B cell (primary cell): ENCODE results near the gene MFSD2A. TPM values are rescaled to one million over a fixed set of nuclear protein-coding genes. Genes with fewer than 3 reads are reported as not detected.

Experiments used
- ATAC-seq: fragments of 200-7000 bp; cut with Tn5 transposase; one replicate; pipeline ENCODE4 v1.10.0; 2021; ENCODE audit warnings: low read depth, mild to moderate bottlenecking, moderate number of reproducible peaks, moderate library complexity
- CTCF ChIA-PET: fragments of 350-600 bp; sonication (Branson Sonifier 250); formaldehyde crosslinking; loops from one replicate; lab custom pipeline; 2021; ENCODE audit warnings: antibody characterized with exemption, inconsistent platforms; lab: Charles Lee
- POLR2A ChIA-PET: fragments of 350-600 bp; sonication (Branson Sonifier 250); formaldehyde crosslinking; loops from one replicate; lab custom pipeline; 2021; ENCODE audit warnings: antibody characterized with exemption; lab: Charles Lee
- DNase-seq: peaks from one replicate; pipeline ENCODE4 v3.0.0; 2013
- H2AFZ ChIP-seq: 2 replicates; pipeline ENCODE4 v1.6.1; 2012; ENCODE audit warnings: mild to moderate bottlenecking, low read depth, low read length; ENCODE audit not compliant: insufficient read depth, poor library complexity, severe bottlenecking
- H3K27ac ChIP-seq, 2 donors: 1 replicate in 1 of 2; 2 replicates in 1 of 2; pipeline ENCODE4 v1.5.1; 2012 to 2013; ENCODE audit warnings: low read length in 2 of 2, mild to moderate bottlenecking in 2 of 2, moderate library complexity in 1 of 2
- H3K27me3 ChIP-seq, 4 experiments: fragments of 200-600 bp in 1 of 4; sonication (generic) in 1 of 4; replicated peaks in 1 of 4; 1 replicate in 2 of 4; 2 replicates in 2 of 4; pipeline versions ENCODE4 v1.6.1 to v1.7.0; 2013 to 2016; ENCODE audit warnings: low read length in 3 of 4, mild to moderate bottlenecking in 2 of 4, mixed read lengths in 1 of 4, moderate library complexity in 1 of 4; ENCODE audit not compliant: insufficient read depth in 4 of 4, control insufficient read depth in 3 of 4; ENCODE audit errors: control extremely low read depth in 1 of 4
- H3K36me3 ChIP-seq, 2 experiments: replicated peaks in 1 of 2; 1 replicate in 1 of 2; 2 replicates in 1 of 2; pipeline versions ENCODE4 v1.6.1 to v1.7.1; 2013; ENCODE audit warnings: low read length in 1 of 2; ENCODE audit not compliant: insufficient read depth in 2 of 2, control insufficient read depth in 1 of 2; ENCODE audit errors: control extremely low read depth in 1 of 2, extremely low read depth in 1 of 2
- H3K4me1 ChIP-seq, 2 donors: fragments of 200-600 bp in 1 of 2; sonication (generic) in 1 of 2; 1 replicate in 1 of 2; 2 replicates in 1 of 2; pipeline versions ENCODE4 v1.5.1 to v1.6.1; 2013 to 2017; ENCODE audit warnings: low read length in 2 of 2; ENCODE audit not compliant: control insufficient read depth in 2 of 2, insufficient read depth in 2 of 2
- H3K4me2 ChIP-seq: replicated peaks from 2 replicates; pipeline ENCODE3; 2012; ENCODE audit warnings: mild to moderate bottlenecking, low read depth, low read length; ENCODE audit not compliant: poor library complexity, severe bottlenecking
- H3K4me3 ChIP-seq, 5 experiments: fragments of 200-600 bp in 1 of 5; sonication (generic) in 1 of 5; 1 replicate in 3 of 5; 2 replicates in 2 of 5; pipeline versions ENCODE4 v1.5.1 to v1.7.0; 2011 to 2016; ENCODE audit warnings: low read length in 4 of 5, mild to moderate bottlenecking in 4 of 5, low read depth in 2 of 5, control low read depth in 1 of 5, moderate library complexity in 1 of 5; ENCODE audit not compliant: insufficient read depth in 1 of 5; ENCODE audit errors: control extremely low read depth in 1 of 5, extremely low read depth in 1 of 5
- H3K79me2 ChIP-seq: fragments of 200-600 bp; sonication (generic); one replicate; pipeline ENCODE4 v1.6.0; 2016; ENCODE audit warnings: low read length; ENCODE audit not compliant: control insufficient read depth, insufficient read depth
- H3K9ac ChIP-seq: fragments of 200-600 bp; sonication (generic); 2 replicates; pipeline ENCODE4 v1.6.1; 2017; ENCODE audit warnings: mild to moderate bottlenecking, low read length, moderate library complexity
- H3K9me3 ChIP-seq, 3 donors: one replicate each; pipeline versions ENCODE4 v1.6.1 to v1.7.1; 2013; ENCODE audit warnings: low read length in 2 of 3; ENCODE audit not compliant: control insufficient read depth in 2 of 3, insufficient read depth in 1 of 3; ENCODE audit errors: control extremely low read depth in 1 of 3
- H4K20me1 ChIP-seq: 2 replicates; pipeline ENCODE4 v1.6.0; 2012; ENCODE audit warnings: mild to moderate bottlenecking, low read length; ENCODE audit not compliant: insufficient read depth, control insufficient read depth, poor library complexity, severe bottlenecking
- H3K27ac Mint-ChIP-seq: one replicate; pipeline ENCODE4 v1.8.0; 2021; ENCODE audit warnings: mixed read lengths
- H3K27me3 Mint-ChIP-seq: one replicate; pipeline ENCODE4 v1.8.0; 2021; ENCODE audit warnings: mixed read lengths
- H3K4me1 Mint-ChIP-seq: one replicate; pipeline ENCODE4 v1.8.0; 2021; ENCODE audit warnings: mixed read lengths
- H3K4me3 Mint-ChIP-seq: one replicate; pipeline ENCODE4 v1.8.0; 2021; ENCODE audit warnings: mixed read lengths
- H3K9me3 Mint-ChIP-seq: one replicate; pipeline ENCODE4 v1.8.0; 2022; ENCODE audit warnings: mixed read lengths; ENCODE audit not compliant: insufficient read depth
- CTCF ChIP-seq: fragments of 200-600 bp; IDR thresholded peaks from one replicate; pipeline ENCODE4 v1.8.0; 2022; ENCODE audit warnings: antibody characterized with exemption, mild to moderate bottlenecking
- EZH2 ChIP-seq: IDR thresholded peaks from 2 replicates; pipeline ENCODE4 v1.6.1; 2012; ENCODE audit warnings: borderline replicate concordance, low read depth, mild to moderate bottlenecking, moderate library complexity, low read length; ENCODE audit not compliant: insufficient read depth, poor library complexity, severe bottlenecking
- WGBS: methylation state at CpG from one replicate; pipeline ENCODE4 v1.1.5; 2013; ENCODE audit warnings: missing lambda C conversion rate; ENCODE audit not compliant: insufficient coverage; 5-methylcytosine and 5-hydroxymethylcytosine counted together
- intact Hi-C: fragments of 100-400 bp; cut with micrococcal nuclease; formaldehyde crosslinking; loops from one replicate; pipeline ENCODE4 v1.10.0; 2022
- polyA plus RNA-seq: library from polyadenylated mRNA; depleted of rRNA; stranded (reverse); fragments of >200 nt; gene quantifications from 2 replicates; pipeline ENCODE4 v1.2.3, GENCODE V29; 2012
- total RNA-seq, 2 donors: library from RNA; stranded (reverse); fragments of 120-200 nt in 1 of 2; gene quantifications; 1 replicate in 1 of 2; 2 replicates in 1 of 2; pipeline versions ENCODE4 v1.2.3 to v1.2.4, GENCODE V29; 2013 to 2022

MFSD2A gene
- total and polyA plus RNA-seq, 2 donors (not counting 1 experiment from before 2014, with no cell fraction given) = 1.8 to 3.9 TPM

GRCh38 chr1:39979654-39980053, 24.7 kb downstream of the MFSD2A start:
- DNase-seq = no peak
- 80% methylated on average over 3 of the region's 4 CpGs for WGBS
- no peak overlapping the region for H3K27ac Mint-ChIP-seq
- Histone ChIP-seq H3K36me3 (no peaks in the 10 kb centered on the region), H3K27me3 (no peaks in the 10 kb centered on the region), H2AFZ (no peak overlapping the region), H3K4me3 (no peak overlapping the region), H3K79me2 (no peaks in the 10 kb centered on the region), H3K9ac (no peak overlapping the region), H3K4me1 (no peaks in the 10 kb centered on the region), H3K27ac (no peak overlapping the region), H4K20me1 (no peaks in the 10 kb centered on the region), H3K4me2 (no peak overlapping the region), H3K9me3 (no peaks in the 10 kb centered on the region)
- H3K4me3 Mint-ChIP-seq = no peak overlapping the region
- intact Hi-C loops = loop anchor here (10.0 kb wide), 1 partner anchor 375 kb away; no protein-coding TSS in a partner anchor
- ChIA-PET POLR2A (no interaction called here), CTCF (interaction anchor here (10.7 kb wide), 1 partner anchor 59 kb away, joined by 334 read pairs; no protein-coding TSS in a partner anchor)
- H3K9me3 Mint-ChIP-seq = no peaks in the 10 kb centered on the region
- no peaks in the 10 kb centered on the region for H3K27me3 Mint-ChIP-seq
- no peak for ATAC-seq
- H3K4me1 Mint-ChIP-seq = no peaks in the 10 kb centered on the region
- TF ChIP-seq EZH2 (no peak), CTCF (no peak)

GRCh38 chr1:39980555-39981313, 25.8 kb downstream of the MFSD2A start:
- ATAC-seq (no peak), DNase-seq (no peak)
- H3K27ac Mint-ChIP-seq = no peak overlapping the region
- H3K4me3 Mint-ChIP-seq = no peak overlapping the region
- Histone ChIP-seq H3K36me3 (no peaks in the 10 kb centered on the region), H3K4me3 (no peak overlapping the region), H3K9ac (no peak overlapping the region), H4K20me1 (no peaks in the 10 kb centered on the region), H3K79me2 (no peaks in the 10 kb centered on the region), H2AFZ (peak overlapping the region; percentile 32), H3K4me2 (no peak overlapping the region), H3K9me3 (no peaks in the 10 kb centered on the region), H3K4me1 (no peaks in the 10 kb centered on the region), H3K27me3 (no peaks in the 10 kb centered on the region), H3K27ac (no peak overlapping the region)
- H3K9me3 Mint-ChIP-seq = no peaks in the 10 kb centered on the region
- POLR2A ChIA-PET = no interaction called here
- H3K4me1 Mint-ChIP-seq = no peaks in the 10 kb centered on the region
- TF ChIP-seq EZH2 (no peak), CTCF (no peak)
- intact Hi-C loops = no loop called here
- no peaks in the 10 kb centered on the region for H3K27me3 Mint-ChIP-seq
- CTCF ChIA-PET = no interaction called here
- WGBS = 84% methylated on average over 3 of the region's 6 CpGs
